GM18498 (cell line): ENCODE measurements around the gene LRRC34.

Source experiments
- ATAC-seq: cut with Tn5 transposase; IDR thresholded peaks from one replicate; pipeline ENCODE4 v1.9.1; 2021; ENCODE audit warnings: mild to moderate bottlenecking, moderate library complexity; ENCODE audit not compliant: unreplicated experiment

Gene LRRC34

GRCh38 chr3:169812332-169813235, at the start of gene LRRC34, which contains the start of gene LRRIQ4:
Gene LRRC34, minus strand, starts transcription at chr3:169812904. Its CDS starts 356 bp downstream, at chr3:169812548.
Gene LRRIQ4, plus strand, starts transcription at chr3:169812870. Its CDS starts 9,052 bp downstream, at chr3:169821922.
- ATAC-seq = peak; percentile 73

GRCh38 chr3:169861871-169862270, 49.2 kb upstream of the LRRC34 start:
- ATAC-seq = no peak

- ATAC-seq = no peak
These were observed 45.1 kb upstream of the LRRC34 start for GRCh38 chr3:169857811-169858210.

GRCh38 chr3:169855514-169855913, 42.8 kb upstream of the LRRC34 start:
- no peak for ATAC-seq

GRCh38 chr3:169850618-169851017, 37.9 kb upstream of the LRRC34 start:
- no peak for ATAC-seq

- ATAC-seq = no peak
These were observed 36.0 kb upstream of the LRRC34 start for GRCh38 chr3:169848741-169849140.

- no peak for ATAC-seq
These were observed 35.2 kb upstream of the LRRC34 start for GRCh38 chr3:169847896-169848295.

- ATAC-seq = peak; percentile 98
These were observed 33.9 kb upstream of the LRRC34 start for GRCh38 chr3:169846458-169847193.

GRCh38 chr3:169842960-169843359, 30.3 kb upstream of the LRRC34 start:
- ATAC-seq = no peak

- ATAC-seq = peak; percentile 63
These were observed 28.5 kb upstream of the LRRC34 start for GRCh38 chr3:169841171-169841570.

- ATAC-seq = no peak
These were observed 25.9 kb upstream of the LRRC34 start for GRCh38 chr3:169838511-169839030.

- no peak for ATAC-seq
These were observed 24.2 kb upstream of the LRRC34 start for GRCh38 chr3:169836942-169837275.

- peak; percentile 91 for ATAC-seq
These were observed 23.6 kb upstream of the LRRC34 start for GRCh38 chr3:169836078-169836941.

- ATAC-seq = no peak
These were observed 22.8 kb upstream of the LRRC34 start for GRCh38 chr3:169835533-169835932.

- no peak for ATAC-seq
These were observed 15.0 kb upstream of the LRRC34 start for GRCh38 chr3:169827712-169828111.

- no peak for ATAC-seq
These were observed 12.6 kb upstream of the LRRC34 start for GRCh38 chr3:169825316-169825715.

GRCh38 chr3:169822983-169823382, 10.3 kb upstream of the LRRC34 start:
- ATAC-seq = no peak

GRCh38 chr3:169822540-169822939, 9.8 kb upstream of the LRRC34 start:
- ATAC-seq = no peak

- ATAC-seq = no peak
These were observed 9.4 kb upstream of the LRRC34 start for GRCh38 chr3:169822091-169822490.

GRCh38 chr3:169818316-169818715, 5.6 kb upstream of the LRRC34 start:
- no peak for ATAC-seq
